ENCODE data around the gene CERS3.

- TF ChIP-seq, protein P1, sequence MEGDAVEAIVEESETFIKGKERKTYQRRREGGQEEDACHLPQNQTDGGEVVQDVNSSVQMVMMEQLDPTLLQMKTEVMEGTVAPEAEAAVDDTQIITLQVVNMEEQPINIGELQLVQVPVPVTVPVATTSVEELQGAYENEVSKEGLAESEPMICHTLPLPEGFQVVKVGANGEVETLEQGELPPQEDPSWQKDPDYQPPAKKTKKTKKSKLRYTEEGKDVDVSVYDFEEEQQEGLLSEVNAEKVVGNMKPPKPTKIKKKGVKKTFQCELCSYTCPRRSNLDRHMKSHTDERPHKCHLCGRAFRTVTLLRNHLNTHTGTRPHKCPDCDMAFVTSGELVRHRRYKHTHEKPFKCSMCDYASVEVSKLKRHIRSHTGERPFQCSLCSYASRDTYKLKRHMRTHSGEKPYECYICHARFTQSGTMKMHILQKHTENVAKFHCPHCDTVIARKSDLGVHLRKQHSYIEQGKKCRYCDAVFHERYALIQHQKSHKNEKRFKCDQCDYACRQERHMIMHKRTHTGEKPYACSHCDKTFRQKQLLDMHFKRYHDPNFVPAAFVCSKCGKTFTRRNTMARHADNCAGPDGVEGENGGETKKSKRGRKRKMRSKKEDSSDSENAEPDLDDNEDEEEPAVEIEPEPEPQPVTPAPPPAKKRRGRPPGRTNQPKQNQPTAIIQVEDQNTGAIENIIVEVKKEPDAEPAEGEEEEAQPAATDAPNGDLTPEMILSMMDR (optimal IDR thresholded peaks at IDR 0.05 in 1 of 3, IDR thresholded peaks at IDR 0.05 in 1 of 3, conservative IDR thresholded peaks at IDR 0.05 in 1 of 3; ENCODE audit: extremely low read depth in 1 of 3, insufficient read depth in 2 of 3, low read length in 3 of 3), result no peak
- TF ChIP-seq EZH2 (IDR thresholded peaks at IDR 0.05; ENCODE audit: low read length), result no peak
These were observed 133.9 kb downstream of the CERS3 start for GRCh38 chr15:100394736-100395440.
